Globus pallidus (tissue), 1 donor: Measurements from ENCODE around the gene KRTAP10-6.
"Not testable (repeated sequence)": the region's sequence is repeated elsewhere in the genome, so short reads cannot be mapped to it uniquely, and the experiment has no call there.

Experiments used
- DNase-seq: peaks from one replicate; pipeline ENCODE4 v3.0.0-alpha.2; 2015; ENCODE audit warnings: low spot score

The KRTAP10-6 gene

GRCh38 chr21:44617071-44617501 is 24.8 kb upstream of the KRTAP10-6 start:
- DNase-seq, result no peak

- no peak for DNase-seq
Measured at GRCh38 chr21:44616591-44616926, 24.3 kb upstream of the KRTAP10-6 start.

GRCh38 chr21:44615911-44616590 is 23.7 kb upstream of the KRTAP10-6 start:
- DNase-seq, result no peak

GRCh38 chr21:44615466-44615865 is 23.2 kb upstream of the KRTAP10-6 start:
- no peak for DNase-seq

- no peak for DNase-seq
Measured at GRCh38 chr21:44614961-44615391, 22.7 kb upstream of the KRTAP10-6 start.

GRCh38 chr21:44614161-44614631 is 21.9 kb upstream of the KRTAP10-6 start:
- DNase-seq, result no peak

- DNase-seq, result no peak
Measured at GRCh38 chr21:44613386-44614155, 21.3 kb upstream of the KRTAP10-6 start.

- no peak for DNase-seq
Measured at GRCh38 chr21:44612669-44613229, 20.4 kb upstream of the KRTAP10-6 start.

- no peak for DNase-seq
Measured at GRCh38 chr21:44612029-44612486, 19.8 kb upstream of the KRTAP10-6 start, which contains the start of gene KRTAP10-8. Gene KRTAP10-8, plus strand, starts transcription at chr21:44612079. Its CDS starts 22 bp downstream, at chr21:44612101.

- no peak for DNase-seq
Measured at GRCh38 chr21:44611551-44611950, 19.2 kb upstream of the KRTAP10-6 start.

- not testable (repeated sequence) for DNase-seq
Measured at GRCh38 chr21:44610157-44610843, 18.0 kb upstream of the KRTAP10-6 start.

- DNase-seq, result no peak
Measured at GRCh38 chr21:44609193-44609592, 16.9 kb upstream of the KRTAP10-6 start.

- DNase-seq, result no peak
Measured at GRCh38 chr21:44606495-44606894, 14.2 kb upstream of the KRTAP10-6 start.

- no peak for DNase-seq
Measured at GRCh38 chr21:44603911-44604310, 11.6 kb upstream of the KRTAP10-6 start.

- no peak for DNase-seq
Measured at GRCh38 chr21:44603109-44603875, 11.0 kb upstream of the KRTAP10-6 start.

- DNase-seq, result no peak
Measured at GRCh38 chr21:44602463-44602850, 10.2 kb upstream of the KRTAP10-6 start.

GRCh38 chr21:44601596-44602462 is 9.5 kb upstream of the KRTAP10-6 start:
- no peak for DNase-seq

- not testable (repeated sequence) for DNase-seq
Measured at GRCh38 chr21:44601091-44601490, 8.8 kb upstream of the KRTAP10-6 start.

GRCh38 chr21:44600118-44600978 is 8.0 kb upstream of the KRTAP10-6 start, which contains the start of gene KRTAP10-7:
Gene KRTAP10-7, plus strand, starts transcription at chr21:44600597. Its CDS starts 25 bp downstream, at chr21:44600622.
- not testable (repeated sequence) for DNase-seq
